OCI-M2 (cell line): ENCODE data around the gene SIX3.
A peak's percentile ranks its signal among the peaks of the same experiment; 100 is the strongest.

Experiments
- DNase-seq: peaks from one replicate; lab custom pipeline; 2025; ENCODE audit not compliant: unreplicated experiment; lab: John Stamatoyannopoulos, UW

Gene SIX3

GRCh38 chr2:44980751-44981713 lies 39.5 kb downstream of the SIX3 start:
- DNase-seq = no peak

DNA sequence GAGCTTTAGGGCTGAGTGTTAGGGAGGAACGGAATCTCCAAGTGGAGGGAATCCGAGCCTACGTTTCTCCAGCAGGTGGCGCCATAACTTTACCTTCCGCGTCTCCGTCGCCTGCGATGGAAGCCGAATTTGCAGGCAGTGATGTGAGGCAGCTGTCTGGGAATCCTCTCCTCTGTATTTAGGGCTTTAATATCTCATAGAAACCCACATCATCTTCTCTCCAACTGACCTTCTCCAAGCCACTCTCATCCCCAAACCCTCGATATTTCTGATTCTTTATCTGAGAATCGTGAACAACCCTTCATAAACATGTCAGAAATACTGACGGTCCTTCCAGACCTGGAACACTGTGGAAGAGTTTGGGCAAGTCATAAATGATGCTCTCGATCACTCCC lies 40.2 kb downstream of the SIX3 start:
- DNase-seq = peak; percentile 36

- DNase-seq = no peak
Observed at GRCh38 chr2:44983836-44984604, 42.5 kb downstream of the SIX3 start.

DNA sequence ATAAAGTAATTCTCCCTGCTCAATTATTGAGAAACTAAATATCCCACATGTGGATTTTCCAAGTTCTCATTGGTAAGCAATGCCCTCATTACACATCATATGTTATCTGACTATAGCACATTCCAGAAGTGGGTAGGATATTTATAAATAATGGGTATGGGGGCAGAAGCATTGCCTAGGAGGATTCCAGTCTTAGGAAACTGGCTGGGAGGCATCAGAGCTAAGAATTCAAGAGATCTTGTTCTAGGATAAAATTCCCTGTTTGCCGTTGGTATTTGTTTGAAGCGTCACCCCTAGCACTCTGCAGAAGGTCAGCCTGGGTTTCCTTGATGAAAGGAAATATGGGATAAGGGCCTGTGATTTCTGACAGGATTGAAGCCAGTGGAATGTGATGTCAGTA lies 47.7 kb downstream of the SIX3 start:
- no peak for DNase-seq

DNA sequence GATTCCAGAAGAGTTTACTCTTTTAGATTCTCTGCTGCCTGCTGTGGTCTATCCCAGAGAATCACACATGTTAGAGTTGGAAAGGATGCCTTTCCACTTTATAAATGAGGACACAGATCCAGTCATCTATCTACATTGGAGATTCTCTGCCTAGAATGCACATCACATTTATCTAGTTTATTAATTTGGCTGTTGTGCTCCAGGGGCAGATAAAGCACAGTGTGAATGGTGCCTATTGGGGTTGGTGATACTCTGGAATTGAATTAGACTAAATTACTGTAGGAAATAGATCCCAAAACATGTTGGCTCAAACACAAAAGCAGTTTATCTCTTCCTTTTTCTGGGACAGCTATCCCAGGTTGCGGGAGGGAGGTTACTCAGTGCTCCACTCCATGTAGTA lies 52.9 kb downstream of the SIX3 start:
- DNase-seq = no peak
